HCT116 (cell line): ENCODE results near the gene TNFRSF12A. TPM values are rescaled to one million over a fixed set of nuclear protein-coding genes. Genes with fewer than 3 reads are reported as not detected.

Source experiments
- ATAC-seq: fragments of 200-7000 bp; cut with Tn5 transposase; 2 replicates; pipeline ENCODE4 v1.9.1; 2020; ENCODE audit warnings: mild to moderate bottlenecking, moderate library complexity
- BruUV-seq: library from RNA; stranded (reverse); fragments of 400-500 nt; replicated peaks from 2 replicates; lab custom pipeline; 2021; lab: Mats Ljungman, UMichigan
- CTCF ChIA-PET: fragments of 300-600 bp; sonication (Branson Sonifier 250); formaldehyde crosslinking; loops from one replicate; lab custom pipeline; 2021; ENCODE audit warnings: antibody characterized with exemption; lab: Charles Lee
- POLR2A ChIA-PET: fragments of 300-600, 350-600 bp; sonication (Branson Sonifier 250); formaldehyde crosslinking; loops from one replicate; lab custom pipeline; 2021; ENCODE audit warnings: antibody characterized with exemption; lab: Charles Lee
- RAD21 ChIA-PET, 2 experiments: fragments of 300-600 bp; sonication (Branson Sonifier 250); formaldehyde crosslinking; loops; one replicate each; lab custom pipeline; 2023; ENCODE audit warnings: low total read pairs in 2 of 2; ENCODE audit not compliant: uncharacterized antibody in 2 of 2, unreplicated experiment in 2 of 2, low non-redundant PET in 1 of 2; lab: Charles Lee
- DNase-seq: peaks from one replicate; pipeline ENCODE4 v3.0.0-alpha.2; 2010; ENCODE audit warnings: low read depth, low spot score
- H2AFZ ChIP-seq: fragments of 200-600 bp; shearing (Covaris generic), sonication (generic); 2 replicates; pipeline ENCODE4 v1.6.1; 2017; ENCODE audit warnings: low read depth, mixed run types, mixed read lengths, antibody characterized with exemption, low read length; ENCODE audit not compliant: poor library complexity, severe bottlenecking
- H3K27ac ChIP-seq: 2 replicates; pipeline ENCODE4 v1.5.1; 2012; ENCODE audit warnings: low read depth, low read length
- H3K27me3 ChIP-seq: fragments of 200-600 bp; sonication (generic); 2 replicates; pipeline ENCODE4 v1.6.1; 2016; ENCODE audit warnings: mixed run types, low read length, mixed read lengths; ENCODE audit not compliant: insufficient read depth
- H3K36me3 ChIP-seq, 2 experiments: fragments of 200-500 bp in 1 of 2; fragments of 200-600 bp in 1 of 2; sonication (Bioruptor generic) in 1 of 2; sonication (generic) in 1 of 2; 2 replicates each; pipeline versions ENCODE4 v1.5.1 to v1.6.1; 2014 to 2016; ENCODE audit warnings: low read length in 2 of 2, inconsistent platforms in 1 of 2, mixed read lengths in 1 of 2, mixed run types in 1 of 2; ENCODE audit not compliant: insufficient read depth in 2 of 2, control insufficient read depth in 1 of 2
- H3K4me1 ChIP-seq, 2 experiments: fragments of 200-600 bp in 1 of 2; sonication (generic) in 1 of 2; 2 replicates each; pipeline versions ENCODE4 v1.5.1 to v1.6.1; 2012 to 2017; ENCODE audit warnings: low read length in 2 of 2, inconsistent platforms in 1 of 2, mild to moderate bottlenecking in 1 of 2, mixed read lengths in 1 of 2, mixed run types in 1 of 2, moderate library complexity in 1 of 2; ENCODE audit not compliant: insufficient read depth in 2 of 2, control insufficient read depth in 1 of 2
- H3K4me2 ChIP-seq: fragments of 200-600 bp; sonication (generic); 2 replicates; pipeline ENCODE4 v1.6.1; 2017; ENCODE audit warnings: mixed run types, low read length, mixed read lengths
- H3K4me3 ChIP-seq, 2 experiments: fragments of 200-600 bp in 1 of 2; sonication (generic) in 1 of 2; replicated peaks in 1 of 2; 2 replicates each; pipeline ENCODE4 v1.5.1; 2011 to 2016; ENCODE audit warnings: low read length in 2 of 2, control low read depth in 1 of 2, low read depth in 1 of 2, mild to moderate bottlenecking in 1 of 2, mixed read lengths in 1 of 2, mixed run types in 1 of 2
- H3K79me2 ChIP-seq: fragments of 200-600 bp; sonication (generic); 2 replicates; pipeline ENCODE4 v1.6.1; 2017; ENCODE audit warnings: mild to moderate bottlenecking, mixed run types, low read length, moderate library complexity, mixed read lengths; ENCODE audit not compliant: insufficient read depth
- H3K9ac ChIP-seq: fragments of 200-600 bp; sonication (generic); 2 replicates; pipeline ENCODE4 v1.6.1; 2016; ENCODE audit warnings: low read length, mixed read lengths
- H3K9me2 ChIP-seq: fragments of 200-600 bp; sonication (generic), shearing (Covaris generic); 2 replicates; pipeline ENCODE4 v1.6.1; 2017; ENCODE audit warnings: mixed run types, mild to moderate bottlenecking, moderate library complexity; ENCODE audit not compliant: insufficient read depth
- H3K9me3 ChIP-seq, 2 experiments: fragments of 200-500 bp in 1 of 2; fragments of 200-600 bp in 1 of 2; sonication (Bioruptor generic) in 1 of 2; sonication (generic) in 1 of 2; 2 replicates each; pipeline ENCODE4 v1.6.1; 2014 to 2017; ENCODE audit warnings: low read length in 2 of 2, mixed read lengths in 2 of 2, inconsistent platforms in 1 of 2, low read depth in 1 of 2, mild to moderate bottlenecking in 1 of 2, mixed run types in 1 of 2, moderate library complexity in 1 of 2; ENCODE audit not compliant: control insufficient read depth in 1 of 2, insufficient read depth in 1 of 2
- H4K20me1 ChIP-seq: fragments of 200-600 bp; sonication (generic), shearing (Covaris generic); 2 replicates; pipeline ENCODE4 v1.6.1; 2017; ENCODE audit warnings: mixed run types, mild to moderate bottlenecking, moderate library complexity; ENCODE audit not compliant: insufficient read depth
- ELF1 ChIP-seq: IDR thresholded peaks from 2 replicates; pipeline ENCODE4 v1.6.1; 2012; ENCODE audit warnings: low read depth, borderline replicate concordance
- EZH2phosphoT487 ChIP-seq: fragments of 200-600 bp; IDR thresholded peaks from 2 replicates; pipeline ENCODE4 v1.6.1; 2018; ENCODE audit warnings: antibody characterized with exemption, borderline replicate concordance
- JUND ChIP-seq: IDR thresholded peaks from 2 replicates; pipeline ENCODE4 v1.6.1; 2012
- MAX ChIP-seq: IDR thresholded peaks from 2 replicates; pipeline ENCODE4 v1.6.1; 2012
- POLR2A ChIP-seq: IDR thresholded peaks from 2 replicates; pipeline ENCODE4 v1.7.0; 2011; ENCODE audit warnings: borderline replicate concordance; ENCODE audit not compliant: insufficient read depth, insufficient read length; ENCODE audit errors: extremely low read depth
- RAD21 ChIP-seq: IDR thresholded peaks from 2 replicates; pipeline ENCODE4 v1.6.1; 2012; ENCODE audit warnings: low read depth, mild to moderate bottlenecking
- SRF ChIP-seq: IDR thresholded peaks from 2 replicates; pipeline ENCODE4 v1.6.1; 2012; ENCODE audit warnings: low read depth
- TCF7L2 ChIP-seq: IDR thresholded peaks from 2 replicates; pipeline ENCODE4 v1.7.0; 2011; ENCODE audit warnings: borderline replicate concordance, inconsistent platforms; ENCODE audit not compliant: insufficient read depth, insufficient read length; ENCODE audit errors: extremely low read depth
- YY1 ChIP-seq: IDR thresholded peaks from 2 replicates; pipeline ENCODE4 v1.6.1; 2011; ENCODE audit warnings: low read length, low read depth, moderate library complexity, mild to moderate bottlenecking; ENCODE audit not compliant: insufficient replicate concordance; ENCODE audit errors: extremely low read depth
- ZBTB33 ChIP-seq: IDR thresholded peaks from 2 replicates; pipeline ENCODE4 v1.6.1; 2011; ENCODE audit warnings: mild to moderate bottlenecking, low read length, moderate library complexity; ENCODE audit not compliant: insufficient replicate concordance; ENCODE audit errors: extremely low read depth
- ZFX ChIP-seq: fragments of 450-650 bp; IDR thresholded peaks from 2 replicates; pipeline ENCODE4 v1.6.1; 2017
- intact Hi-C: fragments of 100-400 bp; cut with micrococcal nuclease; formaldehyde crosslinking; loops from 2 replicates; pipeline ENCODE4 v1.10.0; 2022
- total RNA-seq: library from RNA; stranded (reverse); gene quantifications from one replicate; pipeline ENCODE4 v1.2.1, GENCODE V29; 2021; ENCODE audit not compliant: unreplicated experiment

TNFRSF12A gene
- total RNA-seq, 1 experiment from 2014 or later = 188 TPM

- Histone ChIP-seq H3K4me1 (peaks cover 8 to 22% of the 10 kb centered on the region in 2 experiments; a peak in 3 of 4 replicates), H3K9me3 (no peaks in the 10 kb centered on the region), H3K4me2 (no peak overlapping the region), H3K27ac (no peak overlapping the region), H2AFZ (no peak overlapping the region), H4K20me1 (no peaks in the 10 kb centered on the region), H3K36me3 (no peaks in the 10 kb centered on the region), H3K27me3 (no peaks in the 10 kb centered on the region), H3K9ac (no peak overlapping the region), H3K79me2 (no peaks in the 10 kb centered on the region), H3K4me3 (no peak overlapping the region), H3K9me2 (no peaks in the 10 kb centered on the region)
- intact Hi-C loops = no loop called here
- CTCF ChIA-PET = interaction anchor here (1.3 kb wide), 1 partner anchor 26 kb away, joined by 6 read pairs; no protein-coding TSS in a partner anchor
- RAD21 ChIA-PET = no interaction called here
- POLR2A ChIA-PET = interaction anchor here (11.4 kb wide), 1 partner anchor 20 kb away, joined by 188 read pairs; the partner anchor contains the start of genes CLDN6, HCFC1R1, THOC6 and TNFRSF12A
- no peak for ATAC-seq
- no peak for TF ChIP-seq ELF1
- no peak for TF ChIP-seq RAD21
- no peak for TF ChIP-seq ZBTB33
- no peak for TF ChIP-seq JUND
- TF ChIP-seq YY1 = no peak
- no peak for TF ChIP-seq SRF
- no peak for TF ChIP-seq MAX
- TF ChIP-seq EZH2phosphoT487 = no peak
- TF ChIP-seq POLR2A = no peak
- no peak for TF ChIP-seq TCF7L2
- TF ChIP-seq ZFX = no peak
- DNase-seq = no peak
- no TSS peak for BruUV-seq
These were observed 18.9 kb upstream of the TNFRSF12A start for GRCh38 chr16:3001316-3001715.
